OCI-LY7 (cell line): ENCODE measurements around the gene ABCC1. TPM values are rescaled to one million over a fixed set of nuclear protein-coding genes. Genes with fewer than 3 reads are reported as not detected.

Experiments used
- BruUV-seq: library from RNA; stranded (reverse); fragments of 400-500 nt; replicated peaks from 2 replicates; lab custom pipeline; 2021; lab: Mats Ljungman, UMichigan
- CTCF ChIA-PET: fragments of 300-600 bp; sonication (Branson Sonifier 250); formaldehyde crosslinking; loops from one replicate; lab custom pipeline; 2022; ENCODE audit warnings: antibody characterized with exemption; ENCODE audit not compliant: unreplicated experiment; lab: Charles Lee
- POLR2A ChIA-PET: fragments of 300-600 bp; sonication (Branson Sonifier 250); formaldehyde crosslinking; loops from one replicate; lab custom pipeline; 2022; ENCODE audit warnings: antibody characterized with exemption; lab: Charles Lee
- DNase-seq: peaks from one replicate; pipeline ENCODE4 v3.0.0-alpha.2; 2015; ENCODE audit warnings: low spot score
- H2AFZ ChIP-seq: fragments of 200-600 bp; sonication (generic), shearing (Covaris generic); 2 replicates; pipeline ENCODE4 v1.6.1; 2014; ENCODE audit warnings: mild to moderate bottlenecking, antibody characterized with exemption, low read length, moderate library complexity
- H3K27ac ChIP-seq: fragments of 200-600 bp; sonication (generic); 2 replicates; pipeline ENCODE4 v1.5.1; 2014; ENCODE audit warnings: mixed run types, low read depth, mild to moderate bottlenecking, moderate library complexity, low read length, inconsistent platforms; ENCODE audit not compliant: poor library complexity, severe bottlenecking
- H3K36me3 ChIP-seq: fragments of 200-600 bp; sonication (generic); 2 replicates; pipeline ENCODE4 v1.6.1; 2014; ENCODE audit warnings: mild to moderate bottlenecking, antibody characterized with exemption, low read length, moderate library complexity, mixed read lengths; ENCODE audit not compliant: insufficient read depth
- H3K4me1 ChIP-seq: fragments of 200-600 bp; sonication (generic); 2 replicates; pipeline ENCODE4 v1.5.1; 2014; ENCODE audit warnings: mild to moderate bottlenecking, low read length; ENCODE audit not compliant: insufficient read depth, poor library complexity, severe bottlenecking
- H3K4me2 ChIP-seq: fragments of 200-600 bp; sonication (generic); 2 replicates; pipeline ENCODE4 v1.6.1; 2014; ENCODE audit warnings: mild to moderate bottlenecking, low read length
- H3K4me3 ChIP-seq: fragments of 200-600 bp; sonication (generic); 2 replicates; pipeline ENCODE4 v1.5.1; 2014; ENCODE audit warnings: mild to moderate bottlenecking, low read depth, low read length; ENCODE audit not compliant: poor library complexity, severe bottlenecking
- H3K79me2 ChIP-seq: fragments of 200-600 bp; sonication (generic); 2 replicates; pipeline ENCODE4 v1.6.1; 2016; ENCODE audit warnings: low read depth, mild to moderate bottlenecking, low read length, moderate library complexity, mixed read lengths; ENCODE audit not compliant: insufficient read depth
- H3K9me2 ChIP-seq: fragments of 200-600 bp; sonication (generic); 2 replicates; pipeline ENCODE4 v1.6.1; 2016; ENCODE audit warnings: mild to moderate bottlenecking, low read length, mixed read lengths; ENCODE audit not compliant: insufficient read depth
- H3K9me3 ChIP-seq: fragments of 200-600 bp; sonication (generic); 2 replicates; pipeline ENCODE4 v1.6.1; 2014; ENCODE audit warnings: mild to moderate bottlenecking, mixed run types, low read length, mixed read lengths
- H4K20me1 ChIP-seq: fragments of 200-600 bp; sonication (generic); 2 replicates; pipeline ENCODE4 v1.6.1; 2014; ENCODE audit warnings: mild to moderate bottlenecking, antibody characterized with exemption, low read length, moderate library complexity, mixed read lengths; ENCODE audit not compliant: insufficient read depth
- EZH2phosphoT487 ChIP-seq: fragments of 200-600 bp; sonication (generic); IDR thresholded peaks from 2 replicates; pipeline ENCODE4 v1.6.1; 2018; ENCODE audit warnings: low read depth, borderline replicate concordance, mild to moderate bottlenecking, mixed run types, antibody characterized with exemption, low read length, moderate library complexity, mixed read lengths
- intact Hi-C: fragments of 100-400 bp; cut with micrococcal nuclease; formaldehyde crosslinking; loops from one replicate; pipeline ENCODE4 v1.10.0; 2022; ENCODE audit not compliant: unreplicated experiment
- total RNA-seq, 2 experiments: library from RNA; depleted of rRNA in 1 of 2; stranded (reverse); fragments of >200 nt in 1 of 2; shearing (Covaris generic) in 1 of 2; gene quantifications; 2 replicates each; pipeline ENCODE4 v1.2.3, GENCODE V29; 2014 to 2022
- TF ChIP-seq, protein P1 (sequence below): fragments of 200-600 bp; sonication (generic); conservative IDR thresholded peaks from 2 replicates; pipeline ENCODE4 v1.5.1; 2014; ENCODE audit warnings: mild to moderate bottlenecking, antibody characterized with exemption, low read length, moderate library complexity, mixed read lengths

The ABCC1 gene
- total RNA-seq, 2 experiments from 2014 or later = 39.9 to 71.8 TPM

GRCh38 chr16:15974057-15974456 lies 24.6 kb downstream of the ABCC1 start:
- POLR2A ChIA-PET = no interaction called here
- intact Hi-C loops = no loop called here

GRCh38 chr16:15975172-15975571 lies 25.8 kb downstream of the ABCC1 start:
- no peaks in the 10 kb centered on the region for H4K20me1 ChIP-seq
- H3K79me2 ChIP-seq = peaks cover 83% of the 10 kb centered on the region
- intact Hi-C loops = no loop called here
- H3K4me3 ChIP-seq = no peak overlapping the region
- POLR2A ChIA-PET = no interaction called here
- BruUV-seq = no TSS peak
- peaks cover 99% of the 10 kb centered on the region for H3K36me3 ChIP-seq
- no peak overlapping the region for H2AFZ ChIP-seq
- no peak overlapping the region for H3K4me2 ChIP-seq
- H3K9me2 ChIP-seq = no peaks in the 10 kb centered on the region
- no peak for DNase-seq
- TF ChIP-seq, protein P1, sequence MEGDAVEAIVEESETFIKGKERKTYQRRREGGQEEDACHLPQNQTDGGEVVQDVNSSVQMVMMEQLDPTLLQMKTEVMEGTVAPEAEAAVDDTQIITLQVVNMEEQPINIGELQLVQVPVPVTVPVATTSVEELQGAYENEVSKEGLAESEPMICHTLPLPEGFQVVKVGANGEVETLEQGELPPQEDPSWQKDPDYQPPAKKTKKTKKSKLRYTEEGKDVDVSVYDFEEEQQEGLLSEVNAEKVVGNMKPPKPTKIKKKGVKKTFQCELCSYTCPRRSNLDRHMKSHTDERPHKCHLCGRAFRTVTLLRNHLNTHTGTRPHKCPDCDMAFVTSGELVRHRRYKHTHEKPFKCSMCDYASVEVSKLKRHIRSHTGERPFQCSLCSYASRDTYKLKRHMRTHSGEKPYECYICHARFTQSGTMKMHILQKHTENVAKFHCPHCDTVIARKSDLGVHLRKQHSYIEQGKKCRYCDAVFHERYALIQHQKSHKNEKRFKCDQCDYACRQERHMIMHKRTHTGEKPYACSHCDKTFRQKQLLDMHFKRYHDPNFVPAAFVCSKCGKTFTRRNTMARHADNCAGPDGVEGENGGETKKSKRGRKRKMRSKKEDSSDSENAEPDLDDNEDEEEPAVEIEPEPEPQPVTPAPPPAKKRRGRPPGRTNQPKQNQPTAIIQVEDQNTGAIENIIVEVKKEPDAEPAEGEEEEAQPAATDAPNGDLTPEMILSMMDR = no peak
- no peak for TF ChIP-seq EZH2phosphoT487
- peaks cover 71% of the 10 kb centered on the region for H3K9me3 ChIP-seq
- CTCF ChIA-PET = no interaction called here
- H3K27ac ChIP-seq = no peak overlapping the region
- no peaks in the 10 kb centered on the region for H3K4me1 ChIP-seq

More at GRCh38 chr16:15974057-15974456, 24.6 kb downstream of the ABCC1 start:
- CTCF ChIA-PET = no interaction called here
- Histone ChIP-seq H3K4me2 (no peak overlapping the region), H3K9me3 (peaks cover 68% of the 10 kb centered on the region), H3K9me2 (no peaks in the 10 kb centered on the region), H3K4me1 (no peaks in the 10 kb centered on the region), H4K20me1 (no peaks in the 10 kb centered on the region), H2AFZ (no peak overlapping the region), H3K79me2 (peaks cover 82% of the 10 kb centered on the region), H3K4me3 (no peak overlapping the region), H3K27ac (no peak overlapping the region), H3K36me3 (peaks cover 98% of the 10 kb centered on the region)
- no TSS peak for BruUV-seq
- no peak for DNase-seq
- TF ChIP-seq, protein P1 = no peak
- no peak for TF ChIP-seq EZH2phosphoT487

DNA sequence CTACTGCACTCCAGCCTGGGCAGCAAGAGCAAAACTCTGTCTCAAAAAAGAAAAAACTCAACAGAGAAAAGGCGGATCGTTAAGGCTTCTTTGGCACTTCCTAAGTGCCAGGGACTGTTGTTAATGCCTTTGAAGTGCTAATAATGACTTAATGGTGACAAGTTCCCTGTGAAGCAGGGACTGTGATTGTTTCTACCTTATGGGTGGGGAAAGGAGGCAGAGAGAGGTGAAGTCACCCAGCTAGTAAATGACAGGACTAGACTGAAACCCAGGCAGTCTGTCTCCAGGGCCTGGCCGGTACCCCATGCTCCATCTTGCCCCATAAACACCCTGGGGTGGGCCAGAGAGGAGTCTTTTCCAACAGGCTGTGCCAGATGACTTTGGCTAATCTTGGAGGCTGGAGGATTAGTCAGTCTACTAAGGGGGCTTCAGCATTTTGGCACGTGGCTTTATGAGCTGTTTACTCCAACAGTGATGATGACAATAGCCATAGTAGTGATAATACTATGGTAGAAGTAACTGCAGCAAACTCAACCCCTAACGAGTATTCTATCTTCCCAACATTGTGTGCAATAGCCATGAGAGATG lies 26.9 kb downstream of the ABCC1 start:
- no peak for TF ChIP-seq EZH2phosphoT487
- TF ChIP-seq, protein P1 = no peak
- no TSS peak for BruUV-seq
- H3K4me1 ChIP-seq = no peaks in the 10 kb centered on the region
- POLR2A ChIA-PET = no interaction called here
- DNase-seq = no peak
- peaks cover 99% of the 10 kb centered on the region for H3K36me3 ChIP-seq
- peaks cover 83% of the 10 kb centered on the region for H3K79me2 ChIP-seq
- H4K20me1 ChIP-seq = no peaks in the 10 kb centered on the region
- H3K27ac ChIP-seq = no peak overlapping the region
- no peak overlapping the region for H2AFZ ChIP-seq
- intact Hi-C loops = no loop called here
- H3K9me3 ChIP-seq = peaks cover 73% of the 10 kb centered on the region
- H3K4me2 ChIP-seq = no peak overlapping the region
- CTCF ChIA-PET = no interaction called here
- no peak overlapping the region for H3K4me3 ChIP-seq
- H3K9me2 ChIP-seq = no peaks in the 10 kb centered on the region
